ENCODE results near the gene SCARF2.

SCARF2 gene

DNA sequence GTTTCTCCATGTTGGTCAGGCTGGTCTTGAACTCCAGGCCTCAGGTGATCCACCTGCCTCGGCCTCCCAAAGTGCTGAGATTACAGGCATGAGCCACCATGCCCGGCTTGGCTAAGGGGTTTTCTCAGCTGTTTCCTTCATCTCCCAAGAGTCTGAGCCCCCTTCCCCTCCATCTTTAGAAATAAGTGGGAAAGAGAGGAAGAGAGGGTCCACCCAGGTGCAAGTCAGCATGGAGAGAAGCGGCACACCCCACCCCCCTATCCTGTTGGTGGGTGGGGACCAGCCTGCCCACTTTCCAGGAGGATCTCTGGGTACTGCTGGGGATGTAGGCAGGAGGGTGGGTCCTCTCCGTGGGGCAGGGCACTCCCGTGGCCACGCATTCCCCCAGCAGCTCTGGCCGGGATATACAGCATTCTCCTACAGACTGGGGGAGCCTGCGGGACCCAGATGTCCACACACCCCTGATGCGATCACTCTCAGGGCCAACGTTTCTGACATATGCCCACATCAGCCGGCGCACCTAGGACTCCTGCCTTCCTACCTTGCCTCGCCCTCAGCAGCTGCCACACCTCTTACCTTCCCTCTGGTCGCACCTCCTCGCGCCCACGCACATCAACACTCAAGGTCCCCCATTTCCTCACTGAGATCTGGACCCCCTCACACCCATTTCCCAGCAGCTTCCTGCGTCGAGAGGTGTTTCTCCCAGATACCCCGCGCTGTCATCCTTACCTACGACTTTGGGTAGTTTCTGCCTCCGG is 8.9 kb downstream of the SCARF2 start:
- TF ChIP-seq GATA3 (IDR thresholded peaks at IDR 0.05; ENCODE audit: low read depth, low read length) = no peak
- TF ChIP-seq GATA2 (IDR thresholded peaks at IDR 0.05; ENCODE audit: low read depth, low read length) = no peak

DNA sequence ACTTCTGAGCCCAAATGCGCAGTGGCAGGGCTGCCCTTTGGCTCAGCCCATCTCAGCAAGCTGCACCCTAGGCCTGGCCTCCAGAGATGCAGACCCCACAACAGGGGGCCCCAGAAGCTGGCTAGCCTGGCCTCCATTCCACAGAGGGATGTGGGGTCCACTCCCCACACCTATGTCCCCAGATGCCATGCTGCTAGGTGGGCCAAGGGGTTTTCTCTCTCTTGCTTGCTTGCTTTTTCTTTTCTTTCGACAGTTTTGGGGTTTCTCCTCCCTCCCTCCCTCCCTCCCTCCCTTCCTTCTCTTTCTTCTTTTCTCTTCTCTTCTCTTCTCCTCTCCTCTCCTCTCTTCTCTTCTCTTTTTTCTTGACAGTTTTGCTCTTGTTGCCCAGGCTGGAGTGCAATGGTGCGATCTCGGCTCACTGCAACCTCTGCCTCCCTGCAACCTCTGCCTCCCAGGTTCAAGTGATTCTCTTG is 9.6 kb downstream of the SCARF2 start:
- TF ChIP-seq GATA2 (IDR thresholded peaks at IDR 0.05; ENCODE audit: low read depth, low read length) (no peak), GATA3 (IDR thresholded peaks at IDR 0.05; ENCODE audit: low read depth, low read length) (no peak)

DNA sequence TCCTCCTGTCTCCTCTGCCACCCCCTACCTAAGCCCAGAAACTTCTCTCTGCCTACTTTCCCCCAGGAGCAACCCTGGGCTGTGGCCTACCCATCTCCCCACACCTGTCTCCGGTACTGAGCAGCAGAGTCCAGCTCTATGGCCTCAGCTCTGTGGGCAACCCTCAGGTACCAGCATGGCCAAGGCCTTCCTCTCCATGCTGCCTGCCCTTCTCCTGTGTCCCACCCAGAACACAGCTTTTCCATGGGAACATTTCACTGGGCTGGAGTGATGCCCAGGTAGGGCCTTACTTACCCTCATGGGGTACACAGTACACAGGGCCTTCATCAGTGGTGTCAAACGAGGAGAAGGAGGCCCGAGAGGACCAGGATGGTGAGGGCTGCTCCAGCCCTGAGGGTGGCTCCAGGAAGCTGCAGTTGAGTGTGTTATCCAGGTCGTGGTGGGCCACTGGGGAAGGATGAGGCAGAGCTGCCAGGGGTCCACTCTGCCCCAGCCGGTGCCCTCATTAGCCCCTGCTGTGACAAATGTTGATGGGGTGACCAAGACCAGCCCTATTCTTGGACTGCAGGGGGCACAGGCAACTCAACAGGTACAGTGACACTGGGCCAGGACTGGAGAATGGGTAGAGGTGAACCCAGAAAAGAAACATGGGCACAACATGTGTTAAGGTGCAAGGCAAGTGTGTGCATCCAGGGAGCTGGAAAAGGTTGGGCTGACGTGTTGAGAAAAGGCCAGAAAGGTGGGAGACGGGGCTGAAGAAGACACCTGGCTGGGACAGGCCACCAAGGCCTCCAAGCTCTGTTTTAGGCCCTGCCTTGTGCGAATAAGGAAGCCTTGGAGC is 10.3 kb downstream of the SCARF2 start:
- TF ChIP-seq GATA2 (IDR thresholded peaks at IDR 0.05; ENCODE audit: low read depth, low read length) = no peak
- no peak for TF ChIP-seq GATA3 (IDR thresholded peaks at IDR 0.05; ENCODE audit: low read depth, low read length)

DNA sequence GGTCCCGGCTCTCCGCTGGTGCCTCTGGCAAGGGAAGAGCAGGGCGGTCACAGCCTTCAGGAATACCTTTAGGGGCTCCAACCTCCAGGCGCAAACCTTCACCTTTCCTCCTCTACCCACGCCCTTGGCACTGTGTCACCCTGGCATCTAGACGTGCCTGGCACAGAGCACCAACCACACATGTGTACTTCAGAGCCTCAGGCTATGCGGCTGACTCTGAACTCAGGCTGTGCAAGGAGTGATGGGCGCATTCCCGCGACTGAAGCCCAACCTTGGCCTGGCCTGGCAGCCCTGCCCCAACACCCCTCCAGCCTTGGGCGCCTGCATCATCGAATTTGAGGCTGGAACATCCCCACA is 11.4 kb downstream of the SCARF2 start:
- TF ChIP-seq GATA3 (IDR thresholded peaks at IDR 0.05; ENCODE audit: low read depth, low read length) (no peak), GATA2 (IDR thresholded peaks at IDR 0.05; ENCODE audit: low read depth, low read length) (no peak)

DNA sequence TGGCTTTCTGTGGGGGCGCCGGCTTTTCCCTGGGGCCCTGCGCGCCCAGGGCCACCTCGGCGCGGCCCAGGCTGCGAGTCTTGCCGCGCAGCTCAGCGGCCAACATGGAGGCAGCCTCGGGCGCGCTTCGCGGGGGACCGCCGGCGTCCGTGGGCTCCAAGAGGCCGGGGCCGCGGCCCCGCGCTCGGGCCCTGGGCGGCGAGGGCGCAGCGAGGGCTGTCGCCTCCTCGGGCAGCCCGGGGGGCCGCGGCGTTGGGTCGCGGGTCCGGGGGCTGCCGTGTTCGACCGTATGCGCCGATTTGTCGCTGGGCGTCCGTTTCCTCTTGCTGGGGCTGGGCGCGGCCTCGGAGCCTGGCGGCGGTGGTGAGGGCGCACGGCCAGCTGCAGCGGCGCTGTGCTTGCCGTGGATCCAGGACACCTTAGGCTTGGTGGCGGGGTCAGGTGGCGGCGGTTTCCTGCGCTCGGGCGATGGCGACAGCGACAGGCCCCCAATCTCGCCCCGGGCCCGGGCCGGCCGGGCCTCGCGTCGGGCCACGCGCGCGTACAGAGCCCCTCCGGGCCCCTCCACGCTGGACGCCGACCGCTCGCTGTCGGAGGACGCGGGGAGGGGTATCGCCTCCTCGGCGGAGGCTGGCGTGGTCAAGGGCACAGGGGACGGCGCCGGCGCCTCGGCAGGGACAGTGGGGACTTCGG is 11.9 kb downstream of the SCARF2 start:
- TF ChIP-seq GATA3 (IDR thresholded peaks at IDR 0.05; ENCODE audit: low read depth, low read length) (no peak), GATA2 (IDR thresholded peaks at IDR 0.05; ENCODE audit: low read depth, low read length) (no peak)

DNA sequence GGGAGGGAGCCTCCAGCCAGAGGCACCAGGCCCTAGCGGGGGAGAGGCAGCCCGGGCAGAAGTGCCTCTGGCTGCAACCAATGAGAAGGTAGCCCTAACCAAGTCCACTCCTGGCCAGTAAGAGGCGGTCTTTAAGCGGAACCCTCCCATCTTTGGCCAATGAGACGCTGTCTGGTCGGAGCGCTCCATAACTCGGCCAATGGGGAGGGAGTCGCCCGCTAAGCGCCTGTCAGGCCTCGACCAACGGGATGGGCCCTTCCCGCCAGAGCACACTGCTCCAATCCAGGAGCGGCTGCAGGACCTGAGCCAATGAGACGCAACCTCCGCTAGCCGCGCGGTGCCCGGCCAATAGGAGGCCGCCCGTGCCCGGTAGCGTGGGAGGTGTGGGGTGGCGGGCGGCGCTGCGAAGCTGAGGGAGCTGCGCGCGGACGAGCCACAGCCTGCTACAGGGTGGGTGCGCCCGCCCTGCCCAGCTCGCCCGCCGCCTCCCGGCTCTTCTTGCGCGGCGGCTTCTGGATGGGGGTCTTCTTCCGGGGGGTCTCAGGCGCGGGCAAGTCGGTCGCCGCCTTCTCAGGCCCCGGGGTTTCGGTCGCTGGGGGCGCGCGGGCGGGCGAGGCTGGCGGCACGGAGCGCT is 12.6 kb downstream of the SCARF2 start:
- TF ChIP-seq GATA3 (IDR thresholded peaks at IDR 0.05; ENCODE audit: low read depth, low read length) (no peak), GATA2 (IDR thresholded peaks at IDR 0.05; ENCODE audit: low read depth, low read length) (no peak)

DNA sequence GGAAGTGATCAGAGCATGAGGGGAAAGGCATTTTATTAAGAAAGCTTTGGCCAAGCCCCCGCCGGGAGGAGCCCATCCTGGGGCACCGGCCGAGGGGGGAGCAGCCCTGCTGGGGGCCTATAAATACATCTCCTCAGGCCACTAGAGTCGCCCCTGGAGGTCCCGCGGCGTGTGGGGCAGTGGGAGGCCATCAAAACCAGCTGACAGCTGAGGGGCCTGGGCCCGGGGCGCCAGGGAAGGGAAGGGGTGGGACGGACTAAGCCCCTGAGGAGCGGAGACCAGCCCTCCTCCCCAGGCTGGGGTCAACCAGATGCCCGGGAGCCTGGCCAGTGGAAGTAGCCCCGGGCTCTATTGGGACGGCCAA is 13.1 kb downstream of the SCARF2 start:
- TF ChIP-seq GATA3 (IDR thresholded peaks at IDR 0.05; ENCODE audit: low read depth, low read length) (no peak), GATA2 (IDR thresholded peaks at IDR 0.05; ENCODE audit: low read depth, low read length) (no peak)

DNA sequence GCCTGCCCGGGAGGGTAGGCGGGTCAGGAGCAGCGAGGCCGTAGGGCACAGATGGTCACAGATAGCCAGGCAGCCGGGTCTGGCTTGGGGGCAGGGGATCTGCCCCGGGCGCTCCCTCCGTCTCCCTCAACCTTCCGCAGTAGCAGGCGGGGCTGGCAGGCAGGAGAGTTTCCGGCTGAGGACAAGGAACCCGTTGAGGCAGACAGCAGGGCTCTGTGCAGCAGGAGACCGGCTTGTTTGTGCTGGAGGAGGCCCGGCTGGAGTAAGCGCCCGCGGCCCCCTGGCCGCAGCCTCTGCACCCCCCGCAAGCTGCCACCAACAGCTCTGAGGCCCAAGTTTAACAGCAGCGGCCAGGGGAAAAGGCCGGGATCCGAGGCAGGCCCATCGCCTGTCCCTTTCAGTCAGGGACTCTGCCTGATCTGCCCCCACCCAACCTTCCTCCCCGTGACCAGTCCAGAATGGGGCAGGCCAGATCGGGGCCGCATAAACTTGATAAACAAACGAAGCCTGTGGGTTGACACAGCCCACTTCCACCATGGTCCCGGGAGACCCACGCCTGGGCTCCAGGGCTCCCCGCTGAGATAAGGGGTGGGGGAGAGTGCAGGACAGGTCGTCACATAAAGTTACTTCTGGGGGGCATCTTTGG is 13.6 kb downstream of the SCARF2 start:
- TF ChIP-seq GATA2 (IDR thresholded peaks at IDR 0.05; ENCODE audit: low read depth, low read length) (peak; percentile 64), GATA3 (IDR thresholded peaks at IDR 0.05; ENCODE audit: low read depth, low read length) (no peak)

DNA sequence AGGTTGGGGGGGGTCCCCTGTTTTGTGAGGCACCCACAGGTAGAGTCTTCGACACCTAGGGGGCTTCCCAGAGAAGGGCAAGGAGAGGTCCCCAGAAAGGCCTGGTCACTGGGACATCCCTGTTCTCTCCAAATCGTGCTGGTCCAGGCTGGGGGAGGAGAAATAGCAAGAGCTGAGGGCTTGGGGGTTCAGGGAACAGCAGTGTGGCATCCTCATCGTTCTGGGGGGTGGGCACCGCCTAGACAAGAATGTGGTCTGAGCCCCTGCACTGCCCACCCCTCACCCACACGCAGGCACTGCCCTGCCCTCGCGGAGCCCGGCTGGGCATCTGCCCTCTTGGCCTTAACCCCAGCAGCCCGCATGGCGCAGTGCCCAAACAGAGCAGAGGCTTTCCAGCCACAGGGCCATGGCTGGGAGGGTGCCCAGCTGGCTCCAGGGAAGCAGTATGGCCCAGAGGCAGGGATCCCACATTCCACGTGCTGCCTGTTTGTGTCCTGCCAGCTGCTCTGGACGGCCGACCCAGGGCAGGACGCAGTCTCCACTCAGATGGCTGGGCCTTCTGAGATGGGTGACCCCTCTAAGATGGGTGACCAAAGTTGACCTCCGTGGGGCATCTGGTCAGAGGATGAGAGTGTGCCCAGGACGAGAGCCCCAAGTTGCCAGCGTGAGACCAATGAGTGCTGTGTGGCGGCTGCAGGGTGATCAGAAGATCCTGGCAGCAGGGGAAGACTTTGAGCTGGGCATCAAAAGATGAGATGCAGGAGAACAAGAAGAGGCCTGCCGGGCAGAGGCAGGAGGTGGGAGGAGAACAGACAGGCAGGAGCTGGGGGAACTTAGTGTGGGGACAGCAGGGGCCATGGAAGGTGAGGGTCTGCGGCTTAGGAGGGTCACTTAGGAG is 14.4 kb downstream of the SCARF2 start:
- TF ChIP-seq GATA2 (IDR thresholded peaks at IDR 0.05; ENCODE audit: low read depth, low read length) = no peak; the same call in 1 of the 2 replicates
- no peak for TF ChIP-seq GATA3 (IDR thresholded peaks at IDR 0.05; ENCODE audit: low read depth, low read length)

DNA sequence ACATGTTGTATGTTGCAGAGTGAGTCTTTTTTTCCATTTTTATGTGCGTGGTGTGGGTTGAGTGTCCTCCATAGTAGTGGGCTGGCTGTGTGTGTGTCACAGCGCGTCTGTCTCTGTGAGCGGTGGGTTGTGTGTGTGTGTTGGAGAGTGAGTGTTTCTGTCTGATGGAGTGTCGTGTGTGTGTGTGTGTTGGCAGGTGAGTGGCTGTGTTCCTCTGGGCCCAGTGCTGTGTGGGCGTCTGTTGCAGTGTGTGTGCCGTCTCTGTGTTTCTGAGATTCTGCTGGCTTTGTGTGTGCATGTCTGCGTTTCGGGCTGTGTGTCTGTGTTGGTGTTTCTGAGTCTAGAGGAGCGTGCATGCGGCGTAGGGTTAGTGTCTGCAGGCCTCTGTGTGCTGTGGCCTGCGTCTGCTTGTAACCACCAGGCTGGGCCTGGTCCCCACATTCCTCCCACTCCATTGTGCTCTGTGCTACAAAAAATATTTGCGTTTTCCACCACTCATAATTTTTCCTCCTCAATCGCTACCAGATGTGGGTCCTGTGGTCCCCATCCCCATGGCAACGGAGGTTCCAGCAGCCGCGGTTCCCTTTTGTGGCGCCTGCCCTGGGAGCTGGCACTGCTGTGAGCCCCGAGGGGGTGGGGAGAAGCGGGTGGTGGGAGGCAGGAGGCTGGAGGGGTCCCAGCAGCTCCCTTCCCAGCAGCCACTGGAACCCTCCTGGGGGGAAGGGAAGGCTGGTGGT is 15.2 kb downstream of the SCARF2 start:
- TF ChIP-seq GATA2 (IDR thresholded peaks at IDR 0.05; ENCODE audit: low read depth, low read length) (no peak; the same call in 1 of the 2 replicates), GATA3 (IDR thresholded peaks at IDR 0.05; ENCODE audit: low read depth, low read length) (no peak)

DNA sequence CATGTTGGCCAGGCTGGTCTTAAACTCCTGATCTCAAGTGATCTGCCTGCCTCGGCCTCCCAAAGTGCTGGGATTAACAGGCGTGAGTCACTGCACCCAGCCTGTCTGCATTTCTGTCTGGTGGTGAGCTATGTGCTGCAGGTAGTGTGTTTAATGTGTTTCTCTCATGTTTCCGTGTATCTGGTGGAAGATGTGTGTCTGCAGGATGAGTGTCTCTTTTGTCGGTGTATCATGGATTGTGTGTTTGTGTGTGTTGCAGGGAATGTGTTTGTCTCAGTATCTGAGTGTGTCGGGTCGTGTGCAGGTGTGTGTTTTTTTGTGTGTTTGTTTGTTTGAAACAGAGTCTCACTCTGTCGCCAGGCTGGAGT is 16.1 kb downstream of the SCARF2 start:
- no peak for TF ChIP-seq GATA3 (IDR thresholded peaks at IDR 0.05; ENCODE audit: low read depth, low read length)
- no peak for TF ChIP-seq GATA2 (IDR thresholded peaks at IDR 0.05; ENCODE audit: low read depth, low read length)
